ENCODE measurements around the gene PLD6.

Gene PLD6

DNA sequence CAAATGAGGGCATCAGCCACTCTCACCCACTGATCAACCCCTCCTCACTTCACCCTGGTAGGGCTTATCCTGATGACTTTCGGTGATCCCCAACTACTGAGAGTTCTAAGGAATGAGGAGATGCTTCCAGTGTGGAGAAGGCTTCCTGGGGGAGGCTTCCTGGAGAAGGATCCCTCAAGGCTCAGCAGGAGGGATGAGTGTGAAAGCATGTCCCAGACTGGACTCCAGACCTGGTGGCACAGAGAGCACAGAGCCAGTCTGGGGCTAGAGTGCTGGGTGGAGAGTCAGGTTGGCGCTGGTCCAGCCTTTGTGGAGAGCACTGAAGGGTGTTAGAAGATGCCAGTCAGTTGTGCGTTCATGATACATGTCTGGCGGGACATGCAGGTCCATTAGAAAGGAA, 53.7 kb downstream of the PLD6 start:
- no peak for DNase-seq

GRCh38 chr17:17151962-17152361, 54.2 kb downstream of the PLD6 start:
- DNase-seq = no peak

- DNase-seq = no peak
Observed at GRCh38 chr17:17151541-17151940, 54.6 kb downstream of the PLD6 start.

- no peak for DNase-seq
Observed at GRCh38 chr17:17151055-17151454, 55.1 kb downstream of the PLD6 start.
